ENCODE measurements around the gene IMPG2.
A peak's percentile ranks its signal among the peaks of the same experiment; 100 is the strongest.

The IMPG2 gene

DNA sequence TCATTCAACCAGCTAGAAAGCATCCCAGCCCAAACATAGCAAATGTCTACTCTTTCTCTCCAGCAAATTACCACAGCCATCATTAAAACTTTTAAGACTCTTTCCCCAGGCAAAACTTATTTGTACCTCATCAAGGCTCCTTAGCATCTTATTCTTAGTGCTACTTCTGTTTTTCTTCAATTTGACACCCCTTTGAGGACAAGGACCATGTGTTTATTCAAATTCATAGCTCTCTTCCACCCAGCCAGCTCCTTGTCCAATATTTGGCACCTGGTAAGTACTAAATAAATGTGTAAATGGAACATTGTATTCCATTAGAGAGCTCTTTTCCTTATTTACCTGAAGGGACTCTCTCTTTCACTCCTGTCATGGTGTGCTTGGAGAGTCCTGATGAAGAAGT is 89.8 kb downstream of the IMPG2 start:
- Mint-ChIP-seq H3K4me3 (no peak overlapping the region), H3K9me3 (no peaks in the 10 kb centered on the region), H3K4me1 (no peaks in the 10 kb centered on the region), H3K27ac (no peak overlapping the region), H3K36me3 (no peaks in the 10 kb centered on the region)
- no peak for ATAC-seq
- no peak for DNase-seq (ENCODE audit: low spot score in 2 of 2)

DNA sequence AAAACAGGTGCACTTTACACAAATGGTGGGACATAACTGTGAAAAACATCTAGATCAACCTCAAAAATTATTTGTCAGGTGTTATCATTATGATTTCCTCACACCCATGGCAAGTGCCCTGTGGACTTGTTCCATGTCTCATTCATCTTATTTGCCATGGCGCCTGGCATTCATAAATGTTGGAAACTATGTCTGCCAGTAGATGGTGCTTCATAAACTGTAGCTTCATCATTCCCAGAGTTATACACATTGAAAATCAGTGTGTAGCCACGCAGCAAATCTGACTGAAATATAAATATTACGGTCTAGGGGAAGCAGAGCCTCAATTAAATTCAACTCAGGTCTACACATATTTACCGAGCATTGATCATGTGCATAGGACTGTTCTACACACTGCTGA is 90.7 kb downstream of the IMPG2 start:
- DNase-seq (ENCODE audit: low spot score in 2 of 2) = no peak
- Mint-ChIP-seq H3K4me3 (no peak overlapping the region), H3K36me3 (no peaks in the 10 kb centered on the region), H3K27ac (no peak overlapping the region), H3K4me1 (no peaks in the 10 kb centered on the region), H3K9me3 (no peaks in the 10 kb centered on the region)
- ATAC-seq = no peak

- Mint-ChIP-seq H3K27ac (no peak overlapping the region), H3K4me3 (no peak overlapping the region), H3K9me3 (no peaks in the 10 kb centered on the region), H3K36me3 (no peaks in the 10 kb centered on the region), H3K4me1 (no peaks in the 10 kb centered on the region)
- no peak for DNase-seq (ENCODE audit: low spot score in 2 of 2)
- ATAC-seq = no peak
Observed at GRCh38 chr3:101228441-101228840, 91.9 kb downstream of the IMPG2 start.

GRCh38 chr3:101224739-101225138 is 95.6 kb downstream of the IMPG2 start:
- DNase-seq (ENCODE audit: low spot score in 2 of 2) (no peak), ATAC-seq (no peak)
- Mint-ChIP-seq H3K4me3 (no peak overlapping the region), H3K27ac (no peak overlapping the region), H3K4me1 (peaks cover 6% of the 10 kb centered on the region), H3K9me3 (no peaks in the 10 kb centered on the region), H3K36me3 (no peaks in the 10 kb centered on the region)

- ATAC-seq (no peak), DNase-seq (ENCODE audit: low spot score in 2 of 2) (no peak)
- H3K27ac Mint-ChIP-seq = no peak overlapping the region
- H3K36me3 Mint-ChIP-seq = no peaks in the 10 kb centered on the region
- H3K4me3 Mint-ChIP-seq = no peak overlapping the region
- H3K9me3 Mint-ChIP-seq = peaks cover 4% of the 10 kb centered on the region
- H3K4me1 Mint-ChIP-seq = peaks cover 6% of the 10 kb centered on the region
Observed at GRCh38 chr3:101223016-101223415, 97.4 kb downstream of the IMPG2 start.

DNA sequence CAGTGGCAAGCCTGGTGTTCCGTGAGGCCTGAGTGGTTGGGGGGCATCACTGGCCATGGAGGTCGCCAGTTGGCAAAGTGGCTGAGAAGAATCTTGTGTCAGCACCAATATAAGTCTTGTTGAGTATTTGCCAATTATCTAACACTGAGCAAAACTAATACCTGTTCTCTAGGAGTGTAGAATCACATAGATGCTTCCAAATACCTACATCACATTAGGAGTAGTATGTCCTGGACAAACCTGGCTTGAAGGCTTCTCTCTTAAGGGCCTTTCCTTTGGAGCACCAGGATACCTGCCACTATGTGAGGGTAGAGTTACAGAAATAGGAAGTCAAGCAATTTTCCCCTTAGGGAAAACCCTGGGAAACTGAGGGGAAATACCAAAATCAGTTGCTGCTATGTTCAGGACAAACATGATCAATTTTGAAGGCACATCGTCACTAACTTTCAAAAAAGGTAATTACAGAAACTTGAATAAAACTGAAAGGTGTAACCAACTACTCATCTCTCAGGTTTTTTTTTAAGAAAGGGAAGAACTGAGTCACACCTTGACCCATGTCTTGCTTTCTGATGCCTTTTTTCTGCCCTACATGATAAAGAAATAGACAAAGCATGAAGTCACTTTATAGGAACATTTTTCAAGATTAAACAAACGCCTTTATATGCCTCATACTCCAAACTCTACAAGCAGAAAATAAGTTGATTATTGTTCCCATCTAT is 100.4 kb downstream of the IMPG2 start:
- Mint-ChIP-seq H3K4me3 (no peak overlapping the region), H3K27ac (peak overlapping the region; percentile 27), H3K9me3 (peaks cover 4% of the 10 kb centered on the region), H3K36me3 (no peaks in the 10 kb centered on the region), H3K4me1 (peaks cover 6% of the 10 kb centered on the region)
- DNase-seq (ENCODE audit: low spot score in 2 of 2) (no peak), ATAC-seq (peak; percentile 76)

DNA sequence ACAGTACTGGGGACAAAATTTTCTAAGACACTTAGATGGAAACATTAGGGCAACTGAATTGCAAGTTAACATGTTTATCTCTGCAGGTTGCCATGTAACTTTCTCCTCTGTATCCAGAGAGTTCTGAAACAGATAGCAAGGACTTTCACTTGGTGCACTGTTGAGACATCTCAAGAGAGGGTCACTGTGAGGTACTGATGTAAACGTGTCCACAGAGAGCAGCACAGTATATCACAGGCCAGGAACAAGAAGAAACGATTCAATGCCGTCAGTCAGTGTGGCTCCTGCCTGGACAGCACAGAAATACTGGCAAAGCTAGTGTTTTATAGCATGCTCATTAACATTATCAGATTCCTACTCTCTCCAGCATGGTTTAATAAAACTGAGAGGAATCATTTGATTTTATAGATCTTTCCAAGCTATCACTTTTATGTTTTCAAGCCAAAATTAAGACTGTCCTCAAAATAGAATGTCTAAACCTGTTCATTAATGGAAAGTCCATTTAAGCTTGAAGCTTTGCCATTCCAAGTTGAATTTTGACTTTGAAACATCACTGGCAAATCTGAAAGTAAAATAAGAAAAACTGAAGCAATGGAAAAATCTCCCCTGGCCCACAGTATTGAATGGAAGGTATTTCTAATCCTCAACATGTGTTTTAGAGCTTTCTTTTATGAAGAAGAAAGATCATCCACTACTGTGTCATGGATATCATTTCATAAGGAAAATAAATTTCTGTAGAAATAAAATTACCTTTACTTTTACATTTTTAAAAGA is 102.7 kb downstream of the IMPG2 start:
- peak; percentile 25 for ATAC-seq
- H3K27ac Mint-ChIP-seq = no peak overlapping the region
- peaks cover 4% of the 10 kb centered on the region for H3K9me3 Mint-ChIP-seq
- peaks cover 6% of the 10 kb centered on the region for H3K4me1 Mint-ChIP-seq
- no peak for DNase-seq (ENCODE audit: low spot score in 2 of 2)
- H3K36me3 Mint-ChIP-seq = no peaks in the 10 kb centered on the region
- no peak overlapping the region for H3K4me3 Mint-ChIP-seq

DNA sequence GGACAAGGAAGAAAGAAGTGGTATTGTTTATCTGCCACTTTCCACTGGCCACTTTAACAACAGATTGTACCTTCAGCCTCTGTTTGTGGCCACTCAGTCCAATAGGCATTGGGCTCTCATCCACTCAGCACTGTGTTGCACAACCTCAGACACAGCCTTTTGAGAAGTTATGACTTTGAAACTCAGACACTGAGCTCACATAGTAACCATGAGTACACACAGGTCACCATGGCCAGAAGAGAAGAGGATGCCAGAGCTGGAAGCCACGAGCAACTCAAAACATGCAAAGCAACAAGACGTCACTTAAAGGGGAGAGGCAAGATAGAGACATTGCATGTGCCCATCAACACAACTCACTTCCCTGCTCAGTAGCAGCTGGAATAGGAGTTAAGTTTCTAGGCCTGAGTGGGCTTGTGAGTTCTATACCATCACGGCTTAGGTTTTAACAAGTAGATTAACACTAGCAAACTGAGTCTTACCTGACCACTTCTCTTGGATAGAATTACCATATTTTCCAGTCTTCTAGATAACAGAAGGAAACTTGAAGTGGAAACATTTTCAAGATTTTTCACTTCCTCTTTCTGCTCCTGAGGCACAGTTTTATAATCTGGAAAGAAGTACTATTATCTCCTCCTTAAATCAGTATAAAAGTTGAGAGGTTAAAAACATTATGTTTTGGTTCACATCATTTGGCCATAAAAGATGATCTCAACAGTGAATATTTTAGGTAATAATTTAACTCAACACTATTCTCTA is 103.5 kb downstream of the IMPG2 start:
- Mint-ChIP-seq H3K27ac (no peak overlapping the region), H3K36me3 (no peaks in the 10 kb centered on the region), H3K4me3 (no peak overlapping the region), H3K4me1 (peaks cover 6% of the 10 kb centered on the region), H3K9me3 (peaks cover 4% of the 10 kb centered on the region)
- DNase-seq (ENCODE audit: low spot score in 2 of 2) = no peak
- ATAC-seq = peak; percentile 65

DNA sequence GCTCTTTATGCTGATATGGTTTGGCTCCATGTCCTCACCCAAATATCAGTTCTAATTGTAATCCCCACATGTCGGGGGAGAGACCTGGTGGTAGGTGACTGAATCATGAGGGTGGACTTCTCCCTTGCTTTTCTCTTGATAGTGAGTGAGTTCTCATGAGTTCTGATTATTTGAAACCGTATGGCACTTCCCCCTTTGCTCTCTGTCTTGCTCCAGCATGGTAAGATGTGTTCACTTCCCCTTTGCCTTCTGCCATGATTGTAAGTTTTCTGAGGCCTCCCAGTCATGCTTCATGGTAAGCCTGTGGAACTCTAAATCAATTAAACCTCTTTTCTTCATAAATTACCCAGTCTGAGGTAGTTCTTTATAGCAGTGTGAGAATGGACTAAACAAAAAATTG is 107.6 kb downstream of the IMPG2 start:
- ATAC-seq (no peak), DNase-seq (ENCODE audit: low spot score in 2 of 2) (no peak)
- Mint-ChIP-seq H3K36me3 (no peaks in the 10 kb centered on the region), H3K4me3 (no peak overlapping the region), H3K4me1 (no peaks in the 10 kb centered on the region), H3K27ac (no peak overlapping the region), H3K9me3 (no peaks in the 10 kb centered on the region)

GRCh38 chr3:101204246-101204645 is 116.1 kb downstream of the IMPG2 start:
- no peak for DNase-seq (ENCODE audit: low spot score in 2 of 2)
- no peak overlapping the region for H3K27ac Mint-ChIP-seq
- no peak overlapping the region for H3K4me3 Mint-ChIP-seq
- H3K36me3 Mint-ChIP-seq = no peaks in the 10 kb centered on the region
- no peaks in the 10 kb centered on the region for H3K9me3 Mint-ChIP-seq
- no peak for ATAC-seq
- no peaks in the 10 kb centered on the region for H3K4me1 Mint-ChIP-seq

DNA sequence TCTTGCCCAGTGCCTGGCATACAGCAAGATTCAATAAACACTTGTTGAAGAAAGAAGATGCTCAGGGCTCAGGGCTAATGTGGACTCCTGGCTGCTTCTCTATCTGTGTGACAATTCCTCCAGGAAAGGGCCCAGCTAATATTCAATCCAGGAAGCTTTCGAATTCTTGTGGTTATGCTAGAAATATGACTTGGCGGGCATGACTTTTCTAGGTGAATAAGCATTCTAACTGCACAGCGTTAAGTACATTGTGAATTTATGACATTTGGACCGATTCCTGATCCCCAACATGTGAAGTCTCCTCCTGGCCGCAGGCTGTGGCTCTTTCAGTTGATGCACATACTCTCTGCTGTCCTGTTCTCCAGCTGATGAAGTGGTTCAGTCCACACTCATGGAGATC is 117.0 kb downstream of the IMPG2 start:
- no peaks in the 10 kb centered on the region for H3K36me3 Mint-ChIP-seq
- H3K4me3 Mint-ChIP-seq = no peak overlapping the region
- DNase-seq (ENCODE audit: low spot score in 2 of 2) = no peak
- H3K9me3 Mint-ChIP-seq = no peaks in the 10 kb centered on the region
- H3K4me1 Mint-ChIP-seq = no peaks in the 10 kb centered on the region
- H3K27ac Mint-ChIP-seq = no peak overlapping the region
- ATAC-seq = no peak

GRCh38 chr3:101202640-101203039 is 117.7 kb downstream of the IMPG2 start:
- H3K9me3 Mint-ChIP-seq = no peaks in the 10 kb centered on the region
- no peaks in the 10 kb centered on the region for H3K4me1 Mint-ChIP-seq
- no peaks in the 10 kb centered on the region for H3K36me3 Mint-ChIP-seq
- H3K27ac Mint-ChIP-seq = no peak overlapping the region
- ATAC-seq (no peak), DNase-seq (ENCODE audit: low spot score in 2 of 2) (no peak)
- no peak overlapping the region for H3K4me3 Mint-ChIP-seq

GRCh38 chr3:101200461-101200860 is 119.9 kb downstream of the IMPG2 start:
- Mint-ChIP-seq H3K4me1 (no peaks in the 10 kb centered on the region), H3K36me3 (no peaks in the 10 kb centered on the region), H3K9me3 (no peaks in the 10 kb centered on the region), H3K4me3 (no peak overlapping the region), H3K27ac (no peak overlapping the region)
- no peak for DNase-seq (ENCODE audit: low spot score in 2 of 2)
- ATAC-seq = no peak

DNA sequence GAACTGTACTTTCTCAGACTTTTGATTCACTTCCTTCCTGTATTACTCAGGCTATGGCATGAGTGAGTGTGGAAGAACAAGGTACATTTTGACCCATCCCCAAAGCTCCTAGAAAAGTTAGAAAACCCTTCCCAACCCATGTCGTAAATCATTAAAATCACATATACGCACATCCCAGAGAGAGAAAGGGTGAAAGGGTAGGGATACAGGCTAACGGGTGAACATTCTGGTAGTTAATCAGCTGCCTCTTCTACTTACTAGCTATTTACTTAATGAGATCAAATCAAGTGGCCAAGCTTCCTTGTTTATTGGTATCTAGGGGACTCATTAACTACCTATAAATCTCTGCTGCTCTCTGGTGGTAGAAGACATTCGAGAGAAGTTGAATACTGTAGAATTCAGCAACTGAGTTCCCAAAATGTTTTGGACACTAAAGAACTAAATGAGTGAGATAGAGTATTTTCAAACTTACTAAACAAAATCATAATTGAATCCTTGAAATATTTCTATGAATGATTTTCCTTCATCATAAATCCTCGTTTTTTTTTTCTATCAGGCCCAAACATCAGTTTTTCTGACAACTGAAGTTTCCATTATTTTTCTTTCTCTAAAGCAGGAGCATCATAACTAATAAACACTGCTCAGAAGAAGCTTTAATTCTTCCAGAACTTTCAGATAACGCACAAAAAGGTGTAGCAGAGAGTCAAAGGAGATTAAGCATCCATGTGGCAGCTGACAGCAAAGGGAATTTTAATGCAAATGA is 124.2 kb downstream of the IMPG2 start:
- no peak overlapping the region for H3K27ac Mint-ChIP-seq
- ATAC-seq (peak; percentile 34), DNase-seq (ENCODE audit: low spot score in 2 of 2) (no peak)
- no peaks in the 10 kb centered on the region for H3K9me3 Mint-ChIP-seq
- H3K4me1 Mint-ChIP-seq = no peaks in the 10 kb centered on the region
- no peak overlapping the region for H3K4me3 Mint-ChIP-seq
- no peaks in the 10 kb centered on the region for H3K36me3 Mint-ChIP-seq

- Mint-ChIP-seq H3K36me3 (no peaks in the 10 kb centered on the region), H3K9me3 (no peaks in the 10 kb centered on the region), H3K27ac (no peak overlapping the region), H3K4me1 (no peaks in the 10 kb centered on the region), H3K4me3 (no peak overlapping the region)
- ATAC-seq (no peak), DNase-seq (ENCODE audit: low spot score in 2 of 2) (no peak)
Observed at GRCh38 chr3:101194392-101194791, 126.0 kb downstream of the IMPG2 start.

All from stimulated activated effector memory CD8-positive, alpha-beta T cell treated with anti-CD3 and anti-CD28 coated beads, Interleukin-12 subunit alpha, Interleukin-12 subunit beta, amount 100 ng/mL, for 72 hours (primary cell).